BJ (cell line): ENCODE data around the gene EAPP. TPM values are rescaled to one million over a fixed set of nuclear protein-coding genes. Genes with fewer than 3 reads are reported as not detected.
"Not testable (repeated sequence)": the region's sequence is repeated elsewhere in the genome, so short reads cannot be mapped to it uniquely, and the experiment has no call there.

ENCODE experiments used
- CTCF ChIA-PET: fragments of 350-600 bp; formaldehyde crosslinking; extraction: SDS; loops from one replicate; lab custom pipeline; 2021; ENCODE audit warnings: antibody characterized with exemption, inconsistent platforms; lab: Yijun Ruan, JAX
- POLR2A ChIA-PET: fragments of 300-600 bp; sonication (Branson Sonifier 250); formaldehyde crosslinking; extraction: SDS; loops from one replicate; lab custom pipeline; 2021; ENCODE audit warnings: antibody characterized with exemption; lab: Charles Lee
- DNase-seq: peaks from one replicate; pipeline ENCODE4 v3.0.0-alpha.2; 2011; ENCODE audit warnings: low read depth
- H3K27me3 ChIP-seq: 2 replicates; pipeline ENCODE4 v1.6.0; 2011; ENCODE audit warnings: low read length; ENCODE audit not compliant: control insufficient read depth, insufficient read depth
- H3K36me3 ChIP-seq: 2 replicates; pipeline ENCODE4 v1.5.1; 2011; ENCODE audit warnings: low read length; ENCODE audit not compliant: control insufficient read depth, insufficient read depth
- H3K4me3 ChIP-seq: 2 replicates; pipeline ENCODE4 v1.5.1; 2011; ENCODE audit warnings: low read depth, mild to moderate bottlenecking, control low read depth, low read length
- polyA plus RNA-seq: library from polyadenylated mRNA; depleted of rRNA; stranded (reverse); fragments of >200 nt; gene quantifications from 2 replicates; pipeline ENCODE4 v1.2.3, GENCODE V29; 2011
- TF ChIP-seq, protein P1 (sequence below): IDR thresholded peaks from 2 replicates; pipeline ENCODE4 v1.5.1; 2011; ENCODE audit warnings: low read depth, mild to moderate bottlenecking, control low read depth, inconsistent platforms, low read length, moderate library complexity; ENCODE audit not compliant: insufficient read depth

The EAPP gene
- polyA plus RNA-seq, 1 experiment, result 26.7 TPM

DNA sequence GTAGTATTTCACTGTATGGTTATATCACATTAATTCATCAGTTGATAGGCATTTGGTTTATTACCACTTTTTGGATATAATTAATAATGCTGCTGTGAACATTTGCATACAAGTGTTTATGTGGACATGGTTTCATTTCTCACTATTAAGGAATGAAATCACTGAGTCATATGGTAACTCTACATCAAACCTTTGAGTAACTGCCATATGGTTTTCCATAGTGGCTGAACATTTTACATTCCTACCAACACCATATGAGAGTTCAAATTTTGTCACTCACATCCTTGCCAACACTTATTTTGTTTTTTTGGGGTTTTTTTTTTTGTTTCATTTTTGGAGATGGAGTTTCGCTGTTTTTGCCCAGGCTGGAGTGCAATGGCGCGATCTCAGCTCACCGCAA is 30.2 kb upstream of the EAPP start:
- no peaks in the 10 kb centered on the region for H3K27me3 ChIP-seq
- ChIA-PET CTCF (no interaction called here), POLR2A (no interaction called here)
- peaks cover 14% of the 10 kb centered on the region for H3K36me3 ChIP-seq
- no peak for DNase-seq
- no peak overlapping the region for H3K4me3 ChIP-seq
- TF ChIP-seq, protein P1, sequence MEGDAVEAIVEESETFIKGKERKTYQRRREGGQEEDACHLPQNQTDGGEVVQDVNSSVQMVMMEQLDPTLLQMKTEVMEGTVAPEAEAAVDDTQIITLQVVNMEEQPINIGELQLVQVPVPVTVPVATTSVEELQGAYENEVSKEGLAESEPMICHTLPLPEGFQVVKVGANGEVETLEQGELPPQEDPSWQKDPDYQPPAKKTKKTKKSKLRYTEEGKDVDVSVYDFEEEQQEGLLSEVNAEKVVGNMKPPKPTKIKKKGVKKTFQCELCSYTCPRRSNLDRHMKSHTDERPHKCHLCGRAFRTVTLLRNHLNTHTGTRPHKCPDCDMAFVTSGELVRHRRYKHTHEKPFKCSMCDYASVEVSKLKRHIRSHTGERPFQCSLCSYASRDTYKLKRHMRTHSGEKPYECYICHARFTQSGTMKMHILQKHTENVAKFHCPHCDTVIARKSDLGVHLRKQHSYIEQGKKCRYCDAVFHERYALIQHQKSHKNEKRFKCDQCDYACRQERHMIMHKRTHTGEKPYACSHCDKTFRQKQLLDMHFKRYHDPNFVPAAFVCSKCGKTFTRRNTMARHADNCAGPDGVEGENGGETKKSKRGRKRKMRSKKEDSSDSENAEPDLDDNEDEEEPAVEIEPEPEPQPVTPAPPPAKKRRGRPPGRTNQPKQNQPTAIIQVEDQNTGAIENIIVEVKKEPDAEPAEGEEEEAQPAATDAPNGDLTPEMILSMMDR, result no peak

DNA sequence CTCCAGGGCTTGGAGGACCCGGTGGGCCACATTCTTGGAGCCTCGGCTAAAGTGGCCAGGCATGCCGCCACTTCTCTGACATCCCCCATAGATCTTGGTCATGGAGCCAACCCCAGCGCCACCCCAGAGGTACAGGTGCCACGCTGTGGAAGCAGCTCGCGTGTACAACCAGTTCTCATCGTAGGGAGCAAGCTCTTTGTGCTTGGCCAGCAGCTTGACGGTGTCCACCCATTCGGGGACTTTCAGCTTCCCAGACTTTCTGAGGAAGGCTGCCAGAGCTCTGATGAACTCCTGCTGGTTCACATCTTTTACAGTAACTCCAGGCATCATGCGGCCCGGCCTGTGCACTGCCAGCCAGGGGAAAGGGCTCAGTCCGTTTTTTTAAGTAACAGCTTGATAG is 29.3 kb upstream of the EAPP start:
- ChIA-PET POLR2A (interaction anchor here (0.6 kb wide), 1 partner anchor 428 kb away, joined by 4 read pairs; no protein-coding TSS in a partner anchor), CTCF (interaction anchor here (0.6 kb wide), 1 partner anchor 122 kb away, joined by 3 read pairs; no protein-coding TSS in a partner anchor)
- no peak for DNase-seq
- TF ChIP-seq, protein P1, result no peak
- Histone ChIP-seq H3K36me3 (peaks cover 16% of the 10 kb centered on the region), H3K4me3 (no peak overlapping the region), H3K27me3 (no peaks in the 10 kb centered on the region)

DNA sequence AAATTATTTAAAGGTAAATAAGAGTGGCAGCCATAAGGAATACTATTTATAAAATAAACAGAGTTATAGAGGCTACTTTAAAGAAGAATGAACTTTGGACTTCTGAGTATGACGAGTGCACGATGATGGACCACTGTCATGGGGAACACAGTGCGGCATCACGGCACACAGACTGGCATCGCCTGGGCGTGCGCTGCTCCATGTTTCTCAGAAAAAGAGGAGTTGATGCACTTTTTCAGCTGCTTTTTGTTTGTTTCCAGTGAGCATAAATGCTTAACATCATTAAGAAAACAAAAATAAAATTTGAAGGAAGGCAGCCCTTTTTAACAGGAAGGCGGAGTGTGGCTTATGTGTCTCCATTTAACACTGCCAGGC is 23.3 kb upstream of the EAPP start:
- TF ChIP-seq, protein P1, result no peak
- no peak for DNase-seq
- CTCF ChIA-PET, result no interaction called here
- Histone ChIP-seq H3K27me3 (no peaks in the 10 kb centered on the region), H3K4me3 (no peak overlapping the region), H3K36me3 (peaks cover 8% of the 10 kb centered on the region)
- POLR2A ChIA-PET, result no interaction called here

DNA sequence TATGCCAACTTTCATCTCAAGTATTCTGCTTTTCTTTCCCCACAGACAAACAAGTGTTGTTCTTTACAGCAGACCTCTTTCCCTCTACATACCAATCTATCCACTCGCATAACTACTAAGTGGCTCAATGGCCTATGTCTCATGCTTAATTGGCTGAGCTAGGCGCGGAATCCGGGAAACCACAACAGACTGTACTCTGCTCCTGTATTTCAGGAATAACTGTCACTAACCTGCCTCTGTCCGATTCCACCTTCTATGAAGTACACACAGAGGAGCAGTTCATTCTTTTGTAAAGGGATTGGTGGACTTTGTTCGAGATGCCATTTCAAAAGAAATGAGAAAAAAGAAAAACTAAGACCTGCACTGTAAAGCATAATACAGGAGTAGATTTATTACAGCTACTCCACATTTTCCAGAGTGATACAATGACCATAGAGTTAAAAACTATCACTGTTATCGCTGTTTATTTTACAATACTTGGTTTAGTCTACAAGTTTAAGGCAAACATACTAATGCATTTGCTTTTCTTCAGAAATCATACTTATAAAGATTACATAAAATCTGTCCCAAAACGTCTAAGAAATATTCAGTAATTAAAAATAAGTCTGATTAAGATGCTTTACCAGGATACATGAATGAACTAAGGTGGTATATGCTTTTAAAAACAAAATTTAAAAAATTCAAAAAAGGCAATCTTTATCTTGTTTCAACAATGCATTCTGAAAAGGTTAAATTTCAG is 22.7 kb upstream of the EAPP start:
- POLR2A ChIA-PET, H3K36me3 ChIP-seq, H3K27me3 ChIP-seq, CTCF ChIA-PET, H3K4me3 ChIP-seq, DNase-seq: not testable (repeated sequence)

DNA sequence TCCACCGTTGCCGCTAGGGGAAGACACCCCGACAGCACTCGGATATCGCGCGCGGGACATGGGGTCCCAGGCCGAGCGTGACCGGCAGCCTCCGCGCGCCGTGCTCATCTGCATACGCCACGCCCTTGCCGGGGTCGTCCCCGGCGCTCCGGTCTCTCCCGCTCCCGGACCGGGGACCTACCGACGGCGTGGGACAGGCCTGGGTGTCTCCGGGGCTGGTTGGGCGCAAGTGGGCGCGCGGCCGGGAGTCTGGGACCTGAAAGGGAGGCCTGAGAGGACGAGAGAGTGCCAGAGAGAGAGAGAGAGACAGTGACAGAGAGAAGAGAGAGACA is 17.0 kb upstream of the EAPP start:
- CTCF ChIA-PET, H3K36me3 ChIP-seq, DNase-seq, POLR2A ChIA-PET, H3K27me3 ChIP-seq, H3K4me3 ChIP-seq: not testable (repeated sequence)

DNA sequence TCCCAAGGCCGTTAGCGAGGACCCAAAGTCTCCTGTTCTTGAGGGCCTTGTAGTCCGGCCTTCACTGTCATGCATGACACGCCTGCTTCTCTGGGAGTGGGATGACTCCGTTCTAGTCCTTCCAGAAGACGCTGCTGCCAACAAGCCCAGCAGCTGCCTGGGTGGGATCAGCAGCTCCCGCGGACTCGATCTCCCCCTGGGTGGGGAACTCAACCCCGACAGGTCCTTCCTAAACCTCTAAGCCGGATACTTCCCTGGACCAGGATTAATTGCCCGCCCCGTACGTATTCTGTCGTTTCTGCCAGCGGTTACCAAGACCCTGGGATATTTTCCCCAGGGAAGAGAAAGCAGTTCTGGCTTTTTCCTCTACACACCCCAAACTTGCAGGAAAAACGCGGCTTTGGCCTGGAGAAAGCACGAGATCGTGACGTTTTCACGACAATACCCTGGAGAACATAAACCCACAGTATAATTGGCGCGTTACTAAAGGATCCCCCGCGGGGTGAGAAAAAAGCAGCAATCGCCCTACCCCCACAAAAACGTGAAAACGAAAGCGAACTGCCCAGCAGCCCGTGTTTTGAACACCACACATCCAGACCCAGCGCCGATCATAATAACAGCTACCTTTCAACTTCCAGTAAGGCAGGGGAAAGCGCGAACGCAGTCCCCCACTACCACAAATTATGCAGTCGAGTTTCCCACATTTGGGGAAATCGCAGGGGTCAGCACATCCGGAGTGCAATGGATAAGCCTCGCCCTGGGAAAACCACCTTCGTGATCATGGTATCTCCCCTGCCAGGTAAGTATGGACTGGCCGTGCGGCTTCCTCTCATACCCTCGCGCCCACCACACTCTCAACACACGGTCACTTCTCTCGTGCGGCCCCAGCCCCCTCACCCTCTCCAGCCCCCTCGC is 16.3 kb upstream of the EAPP start:
- CTCF ChIA-PET, H3K4me3 ChIP-seq, H3K36me3 ChIP-seq, POLR2A ChIA-PET, H3K27me3 ChIP-seq, DNase-seq: not testable (repeated sequence)
